Measurements from ENCODE around the gene TMPRSS9.
A peak's percentile ranks its signal among the peaks of the same experiment; 100 is the strongest.

The TMPRSS9 gene

DNA sequence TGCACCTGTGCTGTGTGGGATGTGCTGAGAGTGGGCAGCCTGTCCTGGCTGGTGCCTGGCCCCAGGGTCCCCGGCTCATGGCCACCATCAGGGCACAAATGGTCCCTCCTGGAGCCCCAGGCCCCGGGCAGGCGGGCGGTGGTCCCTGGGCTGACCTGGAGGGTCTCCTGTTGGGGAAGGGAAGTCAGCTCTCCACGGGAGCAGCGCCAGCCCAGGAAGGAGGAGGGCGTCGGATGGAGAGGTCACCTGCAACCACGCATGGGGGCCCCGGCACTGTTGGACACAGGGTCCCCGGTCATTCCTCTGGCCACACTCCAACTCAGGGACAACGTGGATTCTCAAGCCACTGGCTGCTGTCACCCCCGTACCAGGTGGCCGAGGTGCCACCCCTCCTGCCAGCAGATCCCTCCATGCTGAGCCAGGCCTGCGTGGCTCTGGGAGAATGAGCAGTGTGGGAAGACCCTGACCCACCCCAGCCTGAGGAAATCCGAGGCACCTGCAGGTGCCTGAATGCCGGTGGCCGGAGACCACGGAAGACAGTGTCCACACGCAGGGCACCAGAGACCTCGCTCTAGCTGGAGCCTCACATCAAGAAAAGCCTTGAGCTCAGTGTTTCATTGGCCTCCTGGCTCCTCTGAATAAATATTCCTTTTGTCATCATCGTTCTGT lies 83.2 kb downstream of the TMPRSS9 start:
- in situ Hi-C loops (cut with MboI; ENCODE audit: low pct_unique_long_range_greater_than_20kb, low sequenced_read_pairs, unreplicated experiment): no loop called here
- DNase-seq (ENCODE audit: low spot score): no peak
- no peak for TF ChIP-seq CTCF (IDR thresholded peaks at IDR 0.05; ENCODE audit: extremely low read depth, insufficient read depth, missing control alignments)

- in situ Hi-C loops (cut with MboI; ENCODE audit: low pct_unique_long_range_greater_than_20kb, low sequenced_read_pairs, unreplicated experiment): no loop called here
- TF ChIP-seq CTCF (IDR thresholded peaks at IDR 0.05; ENCODE audit: extremely low read depth, insufficient read depth, missing control alignments): no peak
- DNase-seq (ENCODE audit: low spot score): no peak
Measured at GRCh38 chr19:2443785-2444182, 83.7 kb downstream of the TMPRSS9 start.

DNA sequence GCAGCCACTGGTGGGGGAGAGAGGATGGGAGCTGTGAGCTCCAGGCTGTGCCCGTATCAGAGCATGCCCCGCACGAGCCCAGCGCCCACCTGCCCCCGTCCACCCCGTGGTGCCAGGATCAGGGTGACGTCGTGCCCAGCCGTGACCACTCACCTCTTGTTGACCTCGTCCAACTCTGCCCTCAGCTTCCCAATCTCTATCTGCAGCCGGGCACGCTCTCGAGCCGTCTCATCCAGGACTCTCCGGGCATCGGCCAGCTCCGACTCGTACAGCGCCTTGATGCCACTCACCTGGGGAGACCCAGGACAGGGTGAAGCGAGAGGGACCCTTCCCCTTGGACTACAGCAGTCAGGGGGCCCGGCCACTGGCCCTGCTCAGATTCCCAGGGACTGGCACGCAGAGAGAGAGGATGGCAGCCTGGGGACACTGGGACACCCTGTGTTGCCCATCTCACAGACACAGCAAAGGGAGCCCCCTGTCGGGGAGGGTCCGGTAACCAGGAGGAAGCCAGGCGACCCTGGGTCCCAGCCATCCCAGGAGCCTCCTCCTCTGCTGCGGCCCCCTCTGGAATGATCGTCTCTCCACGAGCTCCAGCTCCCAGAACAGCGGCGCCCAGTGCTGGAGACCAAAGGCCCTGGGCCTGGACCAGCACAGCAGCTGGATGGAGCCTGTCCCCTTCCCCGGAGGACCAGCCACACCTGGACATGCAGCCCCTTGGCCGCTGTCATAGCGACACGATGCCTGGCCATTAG lies 84.4 kb downstream of the TMPRSS9 start:
- in situ Hi-C loops (cut with MboI; ENCODE audit: low pct_unique_long_range_greater_than_20kb, low sequenced_read_pairs, unreplicated experiment): no loop called here
- TF ChIP-seq CTCF (IDR thresholded peaks at IDR 0.05; ENCODE audit: extremely low read depth, insufficient read depth, missing control alignments): no peak
- DNase-seq (ENCODE audit: low spot score): no peak

DNA sequence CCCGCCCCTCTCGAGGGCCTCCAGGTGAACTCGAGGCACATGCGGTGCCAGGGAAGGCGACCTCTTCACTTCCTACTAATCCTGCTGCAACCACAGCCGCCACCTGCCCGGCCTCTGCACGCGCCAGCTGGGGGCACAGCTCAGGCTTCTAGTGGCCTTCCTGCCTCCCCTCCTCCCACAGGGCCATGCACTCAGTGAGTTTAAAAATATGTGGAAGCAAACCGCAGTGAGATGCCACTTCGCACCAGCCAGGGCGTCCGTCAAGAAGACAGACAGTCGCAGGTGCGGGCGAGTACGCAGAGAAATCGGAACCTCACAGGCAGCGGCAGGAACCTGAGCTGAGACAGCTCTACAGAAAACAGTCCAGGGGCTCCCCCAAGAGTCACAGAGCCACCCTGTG lies 86.3 kb downstream of the TMPRSS9 start:
- in situ Hi-C loops (cut with MboI; ENCODE audit: low pct_unique_long_range_greater_than_20kb, low sequenced_read_pairs, unreplicated experiment): no loop called here
- DNase-seq (ENCODE audit: low spot score): peak; percentile 77
- TF ChIP-seq CTCF (IDR thresholded peaks at IDR 0.05; ENCODE audit: extremely low read depth, insufficient read depth, missing control alignments): no peak

DNA sequence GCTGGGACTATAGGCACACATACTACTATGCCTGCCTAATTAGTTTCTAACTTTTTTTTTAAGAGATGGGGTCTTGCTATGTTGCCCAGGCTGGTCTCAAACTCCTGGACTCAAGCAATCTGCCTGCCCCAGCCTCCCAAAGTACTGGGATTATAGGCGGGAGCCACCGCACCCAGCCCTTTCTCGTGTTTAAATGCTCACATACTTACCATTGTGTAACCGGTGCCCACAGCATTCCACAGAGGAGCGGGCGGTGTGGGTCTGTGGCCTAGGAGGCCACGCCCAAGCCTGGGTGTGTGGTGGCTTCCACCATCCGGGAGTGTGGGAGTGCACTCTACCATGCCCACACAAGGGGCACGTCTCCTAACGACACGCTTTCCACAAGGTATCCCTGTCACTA lies 89.0 kb downstream of the TMPRSS9 start:
- in situ Hi-C loops (cut with MboI; ENCODE audit: low pct_unique_long_range_greater_than_20kb, low sequenced_read_pairs, unreplicated experiment): no loop called here
- no peak for TF ChIP-seq CTCF (IDR thresholded peaks at IDR 0.05; ENCODE audit: extremely low read depth, insufficient read depth, missing control alignments)
- DNase-seq (ENCODE audit: low spot score): no peak

GRCh38 chr19:2451138-2451537 lies 91.1 kb downstream of the TMPRSS9 start:
- TF ChIP-seq CTCF (IDR thresholded peaks at IDR 0.05; ENCODE audit: extremely low read depth, insufficient read depth, missing control alignments): no peak
- DNase-seq (ENCODE audit: low spot score): no peak
- in situ Hi-C loops (cut with MboI; ENCODE audit: low pct_unique_long_range_greater_than_20kb, low sequenced_read_pairs, unreplicated experiment): no loop called here

Data from GM13977 (cell line).